ENCODE data around the gene LHX6. TPM values are rescaled to one million over a fixed set of nuclear protein-coding genes. Genes with fewer than 3 reads are reported as not detected.

The LHX6 gene
- total RNA-seq, 1 donor from 2014 or later = 1.9 TPM

Other genes with a start within 250 kb of the LHX6 start
- gene TTLL11, start 135.6 kb downstream of the LHX6 start, total RNA-seq = 1.9 and 3.0 TPM in 2 replicates
- 27.3 and 33.4 TPM in 2 replicates for gene NDUFA8, start 69.2 kb downstream of the LHX6 start, total RNA-seq
- not detected in 2 replicates for gene MORN5, start 69.0 kb downstream of the LHX6 start, total RNA-seq
- gene RBM18, start 35.9 kb upstream of the LHX6 start, total RNA-seq = 5.3 and 5.7 TPM in 2 replicates
- gene MRRF, start 35.9 kb upstream of the LHX6 start, total RNA-seq = 29.8 and 34.1 TPM in 2 replicates
- gene PTGS1, start 142.1 kb upstream of the LHX6 start, total RNA-seq = 1.0 and 1.8 TPM in 2 replicates
- not detected in 2 replicates for gene OR1J1, start 249.0 kb upstream of the LHX6 start, total RNA-seq

Data from dermis microvascular lymphatic vessel endothelial cell (primary cell).